MM.1S (cell line): Measurements from ENCODE around the gene ZNF462.

Experiments
- DNase-seq: peaks from one replicate; pipeline ENCODE4 v3.0.0-alpha.2; 2015
- H2AFZ ChIP-seq: fragments of 300-600 bp; sonication (generic); 2 replicates; pipeline ENCODE4 v1.6.0; 2016; ENCODE audit warnings: antibody characterized with exemption, low read length
- H3F3A ChIP-seq: fragments of 300-600 bp; sonication (generic); 2 replicates; pipeline ENCODE4 v1.6.1; 2016; ENCODE audit warnings: mild to moderate bottlenecking, antibody characterized with exemption, low read length, moderate library complexity, mixed read lengths; ENCODE audit not compliant: insufficient read depth
- H3K27ac ChIP-seq: fragments of 300-600 bp; sonication (generic); 2 replicates; pipeline ENCODE4 v1.5.1; 2016; ENCODE audit warnings: mild to moderate bottlenecking, low read length
- H3K27me3 ChIP-seq: fragments of 300-600 bp; sonication (generic); replicated peaks from 2 replicates; pipeline ENCODE4 v1.6.0; 2016; ENCODE audit warnings: low read length; ENCODE audit not compliant: insufficient read depth
- H3K36me3 ChIP-seq: fragments of 300-600 bp; sonication (generic); replicated peaks from 2 replicates; pipeline ENCODE4 v1.6.1; 2016; ENCODE audit warnings: mild to moderate bottlenecking, low read length, mixed read lengths; ENCODE audit not compliant: insufficient read depth
- H3K4me1 ChIP-seq: fragments of 300-600 bp; sonication (generic); 2 replicates; pipeline ENCODE4 v1.6.1; 2016; ENCODE audit warnings: low read length, mixed read lengths
- H3K4me2 ChIP-seq: fragments of 300-600 bp; sonication (generic); 2 replicates; pipeline ENCODE4 v1.6.0; 2016; ENCODE audit warnings: low read depth, low read length
- H3K4me3 ChIP-seq: fragments of 300-600 bp; sonication (generic); 2 replicates; pipeline ENCODE4 v1.5.1; 2016; ENCODE audit warnings: low read length, mixed read lengths
- H3K79me2 ChIP-seq: fragments of 300-600 bp; sonication (generic); 2 replicates; pipeline ENCODE4 v1.6.1; 2016; ENCODE audit warnings: mixed run types, low read length, mixed read lengths
- H3K9ac ChIP-seq: fragments of 300-600 bp; sonication (generic); 2 replicates; pipeline ENCODE4 v1.6.1; 2016; ENCODE audit warnings: low read length, mixed read lengths
- H3K9me2 ChIP-seq: fragments of 300-600 bp; sonication (generic); replicated peaks from 2 replicates; pipeline ENCODE4 v1.6.1; 2016; ENCODE audit warnings: mild to moderate bottlenecking, low read length, mixed read lengths; ENCODE audit not compliant: insufficient read depth
- H3K9me3 ChIP-seq: fragments of 300-600 bp; sonication (generic); replicated peaks from 2 replicates; pipeline ENCODE4 v1.6.1; 2016; ENCODE audit warnings: mild to moderate bottlenecking, low read length, mixed read lengths; ENCODE audit not compliant: insufficient read depth
- H4K20me1 ChIP-seq: fragments of 300-600 bp; sonication (generic); 2 replicates; pipeline ENCODE4 v1.6.1; 2016; ENCODE audit warnings: mild to moderate bottlenecking, low read length, moderate library complexity, mixed read lengths; ENCODE audit not compliant: insufficient read depth
- CTCF ChIP-seq: fragments of 300-600 bp; sonication (generic); IDR thresholded peaks from 2 replicates; pipeline ENCODE4 v1.5.1; 2016; ENCODE audit warnings: antibody characterized with exemption, low read length, mixed read lengths
- EZH2 ChIP-seq: fragments of 300-600 bp; sonication (generic); optimal IDR thresholded peaks from 2 replicates; pipeline ENCODE3; 2017; ENCODE audit warnings: low read depth, mild to moderate bottlenecking, antibody characterized with exemption, low read length, mixed read lengths
- EZH2phosphoT487 ChIP-seq: fragments of 300-600 bp; sonication (generic); IDR thresholded peaks from 2 replicates; pipeline ENCODE4 v1.6.1; 2018; ENCODE audit warnings: antibody characterized with exemption, low read length

The ZNF462 gene

GRCh38 chr9:107007402-107007801, 144.4 kb downstream of the ZNF462 start:
- no peaks in the 10 kb centered on the region for H3K4me1 ChIP-seq
- no peak overlapping the region for H2AFZ ChIP-seq
- DNase-seq = no peak
- no peaks in the 10 kb centered on the region for H3K27me3 ChIP-seq
- no peak overlapping the region for H3K9ac ChIP-seq
- no peaks in the 10 kb centered on the region for H3K79me2 ChIP-seq
- H3K9me3 ChIP-seq = no peaks in the 10 kb centered on the region
- no peaks in the 10 kb centered on the region for H3F3A ChIP-seq
- H3K27ac ChIP-seq = no peak overlapping the region
- TF ChIP-seq EZH2phosphoT487 (no peak), CTCF (no peak), EZH2 (no peak)
- H3K4me2 ChIP-seq = no peak overlapping the region
- no peak overlapping the region for H3K4me3 ChIP-seq
- no peaks in the 10 kb centered on the region for H3K9me2 ChIP-seq
- H4K20me1 ChIP-seq = no peaks in the 10 kb centered on the region
- no peaks in the 10 kb centered on the region for H3K36me3 ChIP-seq

GRCh38 chr9:107008011-107008410, 145.0 kb downstream of the ZNF462 start:
- Histone ChIP-seq H3K4me3 (no peak overlapping the region), H3K9me2 (no peaks in the 10 kb centered on the region), H3K9me3 (no peaks in the 10 kb centered on the region), H3F3A (no peaks in the 10 kb centered on the region), H2AFZ (no peak overlapping the region), H3K27ac (no peak overlapping the region), H3K27me3 (no peaks in the 10 kb centered on the region), H3K4me1 (no peaks in the 10 kb centered on the region), H3K36me3 (no peaks in the 10 kb centered on the region), H3K79me2 (no peaks in the 10 kb centered on the region), H3K4me2 (no peak overlapping the region), H3K9ac (no peak overlapping the region), H4K20me1 (no peaks in the 10 kb centered on the region)
- no peak for TF ChIP-seq EZH2
- no peak for TF ChIP-seq CTCF
- no peak for TF ChIP-seq EZH2phosphoT487
- no peak for DNase-seq

GRCh38 chr9:107008447-107008846, 145.5 kb downstream of the ZNF462 start:
- no peak overlapping the region for H3K9ac ChIP-seq
- no peak for DNase-seq
- no peak for TF ChIP-seq CTCF
- no peak for TF ChIP-seq EZH2
- no peak for TF ChIP-seq EZH2phosphoT487
- H3K9me2 ChIP-seq = no peaks in the 10 kb centered on the region
- no peak overlapping the region for H3K4me3 ChIP-seq
- H2AFZ ChIP-seq = no peak overlapping the region
- no peaks in the 10 kb centered on the region for H3K36me3 ChIP-seq
- no peak overlapping the region for H3K27ac ChIP-seq
- H3K27me3 ChIP-seq = no peaks in the 10 kb centered on the region
- no peaks in the 10 kb centered on the region for H3F3A ChIP-seq
- no peak overlapping the region for H3K4me2 ChIP-seq
- no peaks in the 10 kb centered on the region for H3K4me1 ChIP-seq
- H3K79me2 ChIP-seq = no peaks in the 10 kb centered on the region
- H3K9me3 ChIP-seq = no peaks in the 10 kb centered on the region
- no peaks in the 10 kb centered on the region for H4K20me1 ChIP-seq
